Measurements from ENCODE around the gene HAPSTR1. TPM values are rescaled to one million over a fixed set of nuclear protein-coding genes. Genes with fewer than 3 reads are reported as not detected.

The HAPSTR1 gene
- total RNA-seq, 1 experiment from 2014 or later: 24.4 TPM

DNA sequence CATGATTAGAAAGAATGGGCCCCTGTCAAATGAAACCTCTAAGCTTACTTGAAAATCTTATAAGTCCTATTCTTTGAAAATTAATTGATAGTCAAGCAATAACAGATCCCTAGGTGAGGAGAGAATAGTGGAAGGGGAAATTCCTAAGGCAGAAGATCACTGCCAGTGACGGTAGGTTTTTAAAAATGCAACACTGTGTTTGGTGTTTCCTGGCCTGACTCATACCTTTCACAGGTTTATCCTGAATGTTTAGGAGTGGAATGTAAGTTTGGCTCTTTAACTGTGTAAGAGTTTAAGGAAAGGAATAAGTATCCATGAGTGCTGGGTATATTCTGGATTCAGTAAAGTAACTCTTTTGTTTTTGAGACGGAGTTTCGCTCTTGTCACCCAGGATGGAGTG is 23.8 kb downstream of the HAPSTR1 start:
- ChIA-PET CTCF (no interaction called here), POLR2A (ENCODE audit: unreplicated experiment) (no interaction called here)
- BruUV-seq (replicated peaks): no TSS peak
- Histone ChIP-seq H3K4me2 (ENCODE audit: low read length) (peak overlapping the region; percentile 55), H3K4me3 (ENCODE audit: low read length) (no peak overlapping the region), H3K9ac (ENCODE audit: low read length) (no peak overlapping the region), H2AFZ (ENCODE audit: low read length) (no peak overlapping the region), H3K27me3 (ENCODE audit: low read length) (no peaks in the 10 kb centered on the region), H3K4me1 (ENCODE audit: insufficient read depth, low read length) (peaks cover 28% of the 10 kb centered on the region), H4K20me1 (ENCODE audit: low read length) (peaks cover 43% of the 10 kb centered on the region; the same call in 1 of the 2 replicates), H3K27ac (ENCODE audit: low read length) (peak overlapping the region; percentile 23; the same call in 1 of the 2 replicates), H3K9me2 (replicated peaks; ENCODE audit: low read length) (no peaks in the 10 kb centered on the region), H3F3A (ENCODE audit: low read length, unreplicated experiment) (no peaks in the 10 kb centered on the region), H3K36me3 (ENCODE audit: low read depth, low read length) (peaks cover 23% of the 10 kb centered on the region; the same call in 1 of the 2 replicates), H3K79me2 (ENCODE audit: low read length) (peaks cover 98% of the 10 kb centered on the region), H3K9me3 (ENCODE audit: low read length) (no peaks in the 10 kb centered on the region)
- ATAC-seq (peak; percentile 81), DNase-seq (peak; percentile 83)
- intact Hi-C loops (cut with micrococcal nuclease): no loop called here
- TF ChIP-seq EZH2 (IDR thresholded peaks at IDR 0.05; ENCODE audit: low read length, unreplicated experiment) (no peak), CTCF (conservative IDR thresholded peaks at IDR 0.05; ENCODE audit: low read depth, low read length) (no peak), EZH2phosphoT487 (IDR thresholded peaks at IDR 0.05; ENCODE audit: borderline replicate concordance, low read length) (no peak)

DNA sequence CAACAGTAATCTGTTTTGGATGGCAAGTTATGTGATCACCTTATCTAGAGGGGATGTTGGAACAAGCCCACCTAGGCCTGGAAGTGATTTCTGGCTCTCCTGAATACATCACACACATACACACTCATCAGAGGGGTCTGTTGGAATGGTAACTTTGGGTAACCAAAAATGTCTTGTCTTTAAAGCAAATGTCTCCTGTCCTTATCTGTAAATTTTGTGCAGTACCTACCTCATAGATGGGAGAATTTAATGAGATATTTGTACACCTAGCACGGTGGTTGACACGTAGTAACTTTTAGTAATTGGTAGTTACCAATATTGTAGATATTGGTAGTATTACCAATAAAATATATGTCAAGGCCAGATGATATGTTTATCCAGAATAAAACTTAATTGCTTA is 24.7 kb downstream of the HAPSTR1 start:
- TF ChIP-seq CTCF (conservative IDR thresholded peaks at IDR 0.05; ENCODE audit: low read depth, low read length) (no peak), EZH2 (IDR thresholded peaks at IDR 0.05; ENCODE audit: low read length, unreplicated experiment) (no peak), EZH2phosphoT487 (IDR thresholded peaks at IDR 0.05; ENCODE audit: borderline replicate concordance, low read length) (no peak)
- Histone ChIP-seq H3K9me3 (ENCODE audit: low read length) (no peaks in the 10 kb centered on the region), H3K27me3 (ENCODE audit: low read length) (no peaks in the 10 kb centered on the region), H2AFZ (ENCODE audit: low read length) (no peak overlapping the region), H3K4me2 (ENCODE audit: low read length) (0 out of 2 replicates have a peak overlapping the region, but pooled peaks have one; percentile 55), H3F3A (ENCODE audit: low read length, unreplicated experiment) (no peaks in the 10 kb centered on the region), H3K9ac (ENCODE audit: low read length) (no peak overlapping the region), H3K79me2 (ENCODE audit: low read length) (peaks cover 96% of the 10 kb centered on the region), H4K20me1 (ENCODE audit: low read length) (peaks cover 40% of the 10 kb centered on the region; the same call in 1 of the 2 replicates), H3K36me3 (ENCODE audit: low read depth, low read length) (peaks cover 22% of the 10 kb centered on the region; the same call in 1 of the 2 replicates), H3K4me3 (ENCODE audit: low read length) (no peak overlapping the region), H3K27ac (ENCODE audit: low read length) (no peak overlapping the region), H3K4me1 (ENCODE audit: insufficient read depth, low read length) (peaks cover 28% of the 10 kb centered on the region), H3K9me2 (replicated peaks; ENCODE audit: low read length) (no peaks in the 10 kb centered on the region)
- ATAC-seq (no peak), DNase-seq (no peak)
- intact Hi-C loops (cut with micrococcal nuclease): no loop called here
- ChIA-PET POLR2A (ENCODE audit: unreplicated experiment) (no interaction called here), CTCF (no interaction called here)
- no TSS peak for BruUV-seq (replicated peaks)

GRCh38 chr16:9118170-9118569 is 26.7 kb downstream of the HAPSTR1 start:
- H3K4me1 ChIP-seq (ENCODE audit: insufficient read depth, low read length): peaks cover 31% of the 10 kb centered on the region
- no peaks in the 10 kb centered on the region for H3K9me2 ChIP-seq (replicated peaks; ENCODE audit: low read length)
- H3K27me3 ChIP-seq (ENCODE audit: low read length): no peaks in the 10 kb centered on the region
- no peak overlapping the region for H3K27ac ChIP-seq (ENCODE audit: low read length)
- peaks cover 36% of the 10 kb centered on the region; the same call in 1 of the 2 replicates for H4K20me1 ChIP-seq (ENCODE audit: low read length)
- ChIA-PET POLR2A (ENCODE audit: unreplicated experiment) (no interaction called here), CTCF (no interaction called here)
- no peak for DNase-seq
- no peak for TF ChIP-seq CTCF (conservative IDR thresholded peaks at IDR 0.05; ENCODE audit: low read depth, low read length)
- no peak for TF ChIP-seq EZH2phosphoT487 (IDR thresholded peaks at IDR 0.05; ENCODE audit: borderline replicate concordance, low read length)
- TF ChIP-seq EZH2 (IDR thresholded peaks at IDR 0.05; ENCODE audit: low read length, unreplicated experiment): no peak
- no peak for ATAC-seq
- peaks cover 22% of the 10 kb centered on the region; the same call in 1 of the 2 replicates for H3K36me3 ChIP-seq (ENCODE audit: low read depth, low read length)
- H2AFZ ChIP-seq (ENCODE audit: low read length): no peak overlapping the region
- no peak overlapping the region for H3K9ac ChIP-seq (ENCODE audit: low read length)
- no peaks in the 10 kb centered on the region for H3K9me3 ChIP-seq (ENCODE audit: low read length)
- H3K79me2 ChIP-seq (ENCODE audit: low read length): peaks cover 87% of the 10 kb centered on the region
- intact Hi-C loops (cut with micrococcal nuclease): no loop called here
- no TSS peak for BruUV-seq (replicated peaks)
- no peak overlapping the region for H3K4me2 ChIP-seq (ENCODE audit: low read length)
- H3K4me3 ChIP-seq (ENCODE audit: low read length): no peak overlapping the region
- H3F3A ChIP-seq (ENCODE audit: low read length, unreplicated experiment): no peaks in the 10 kb centered on the region

Data from PC-3 (cell line).